Ovary (tissue), 9 donors: Measurements from ENCODE around the gene DNMT1. TPM values are rescaled to one million over a fixed set of nuclear protein-coding genes. Genes with fewer than 3 reads are reported as not detected.

ENCODE experiments used
- DNase-seq, 5 donors: peaks; one replicate each; pipeline ENCODE4 v3.0.0-alpha.2; 2019 to 2020
- H3K27ac ChIP-seq, 2 donors: fragments of 200-600 bp; one replicate each; pipeline versions ENCODE4 v1.5.1 to v1.8.0; 2019 to 2022
- H3K27me3 ChIP-seq: fragments of 200-600 bp; one replicate; pipeline ENCODE4 v1.8.0; 2022
- H3K36me3 ChIP-seq: fragments of 200-600 bp; sonication (generic); one replicate; pipeline ENCODE4 v1.5.1; 2019
- H3K4me1 ChIP-seq: one replicate; pipeline ENCODE4 v1.8.1; 2013; ENCODE audit warnings: mild to moderate bottlenecking, moderate library complexity; ENCODE audit not compliant: insufficient read depth
- H3K4me3 ChIP-seq: fragments of 200-600 bp; sonication (generic); one replicate; pipeline ENCODE4 v1.5.1; 2017
- H3K9me3 ChIP-seq, 2 donors: fragments of 200-600 bp in 1 of 2; sonication (generic) in 1 of 2; one replicate each; pipeline versions ENCODE4 v1.5.1 to v1.8.1; 2013 to 2019; ENCODE audit warnings: mild to moderate bottlenecking in 1 of 2, moderate library complexity in 1 of 2
- EP300 ChIP-seq: sonication (generic); formaldehyde crosslinking; IDR thresholded peaks from one replicate; pipeline ENCODE4 v1.6.1; 2017; ENCODE audit warnings: antibody characterized with exemption
- POLR2A ChIP-seq: fragments of 450-650 bp; IDR thresholded peaks from one replicate; pipeline ENCODE4 v1.6.1; 2017; ENCODE audit warnings: antibody characterized with exemption, mild to moderate bottlenecking, moderate library complexity
- WGBS, 3 donors: extraction: QIAGEN DNeasy Blood & Tissue Kit in 1 of 3; methylation state at CpG; one replicate each; pipeline versions ENCODE4 v1.1.5 to v1.1.7; 2013 to 2017; 5-methylcytosine and 5-hydroxymethylcytosine counted together
- intact Hi-C, 4 donors: fragments of 100-400 bp; cut with DNase I; formaldehyde crosslinking; loops; one replicate each; pipeline versions ENCODE4 v1.11.0 to v1.15.1; 2022 to 2023
- polyA plus RNA-seq, 2 donors: library from polyadenylated mRNA; stranded (reverse); fragments of 200-250 nt in 1 of 2; fragments of 350-450 nt in 1 of 2; fragmentation: Illumina TruSeq in 1 of 2; extraction: RNeasy Lipid Tissue Mini Kit (QIAGEN cat#74804) in 1 of 2; gene quantifications; one replicate each; pipeline ENCODE4 v1.2.3, GENCODE V29; 2013 to 2014
- total RNA-seq, 7 donors: library from RNA; depleted of rRNA in 2 of 7; stranded (reverse); fragments of >200 nt in 2 of 7; fragmentation: NEBNext Ultra II Directional in 3 of 7; extraction: Animal tissue kit (Norgen Biotek cat#: 25700) in 3 of 7; gene quantifications; one replicate each; pipeline versions ENCODE4 v1.1.0 to v1.2.4, GENCODE V29; 2016 to 2023
- TF ChIP-seq, protein P1 (sequence below), 3 donors: fragments of 450-650 bp in 2 of 3; fragments of 200-600 bp in 1 of 3; IDR thresholded peaks; one replicate each; pipeline versions ENCODE4 v1.5.1 to v1.8.0; 2016 to 2022; ENCODE audit warnings: antibody characterized with exemption in 3 of 3, mild to moderate bottlenecking in 1 of 3
- donor health status: DM: no; HTN: no; CAD: no; lungs with moderate emphysema.
- donor health status: DM: no; HTN: no; CAD: no.
- donor health status: Bipolar disorder and iron deficiency.
- donor health status: DM: yes; HTN: yes; CAD: no.
- donor health status: DM: no; HTN: no; CAD: no.
- donor health status: DM: yes; HTN: yes; CAD: no.

Gene DNMT1
- total and polyA plus RNA-seq, 9 donors: 19.8 to 74.2 (median 41.8) TPM

GRCh38 chr19:10112037-10112761 lies 82.6 kb downstream of the DNMT1 start:
- intact Hi-C loops: loop anchor here in 2 of 4 donors (10.0 kb wide), 2 partner anchors 113 to 133 kb away; no protein-coding TSS in a partner anchor
- TF ChIP-seq POLR2A (no peak), EP300 (no peak)
- TF ChIP-seq, protein P1, sequence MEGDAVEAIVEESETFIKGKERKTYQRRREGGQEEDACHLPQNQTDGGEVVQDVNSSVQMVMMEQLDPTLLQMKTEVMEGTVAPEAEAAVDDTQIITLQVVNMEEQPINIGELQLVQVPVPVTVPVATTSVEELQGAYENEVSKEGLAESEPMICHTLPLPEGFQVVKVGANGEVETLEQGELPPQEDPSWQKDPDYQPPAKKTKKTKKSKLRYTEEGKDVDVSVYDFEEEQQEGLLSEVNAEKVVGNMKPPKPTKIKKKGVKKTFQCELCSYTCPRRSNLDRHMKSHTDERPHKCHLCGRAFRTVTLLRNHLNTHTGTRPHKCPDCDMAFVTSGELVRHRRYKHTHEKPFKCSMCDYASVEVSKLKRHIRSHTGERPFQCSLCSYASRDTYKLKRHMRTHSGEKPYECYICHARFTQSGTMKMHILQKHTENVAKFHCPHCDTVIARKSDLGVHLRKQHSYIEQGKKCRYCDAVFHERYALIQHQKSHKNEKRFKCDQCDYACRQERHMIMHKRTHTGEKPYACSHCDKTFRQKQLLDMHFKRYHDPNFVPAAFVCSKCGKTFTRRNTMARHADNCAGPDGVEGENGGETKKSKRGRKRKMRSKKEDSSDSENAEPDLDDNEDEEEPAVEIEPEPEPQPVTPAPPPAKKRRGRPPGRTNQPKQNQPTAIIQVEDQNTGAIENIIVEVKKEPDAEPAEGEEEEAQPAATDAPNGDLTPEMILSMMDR (IDR thresholded peaks at IDR 0.05): no peak
- H3K27me3 ChIP-seq: no peaks in the 10 kb centered on the region
- H3K9me3 ChIP-seq: no peaks in the 10 kb centered on the region
- H3K36me3 ChIP-seq: no peaks in the 10 kb centered on the region
- H3K4me1 ChIP-seq: peaks cover under 1% of the 10 kb centered on the region
- 47 to 49% (median 49%) methylated on average over 23 of the region's 23 CpGs for WGBS, 3 donors
- H3K4me3 ChIP-seq: no peak overlapping the region
- no peak for DNase-seq
- H3K27ac ChIP-seq: no peak overlapping the region

DNA sequence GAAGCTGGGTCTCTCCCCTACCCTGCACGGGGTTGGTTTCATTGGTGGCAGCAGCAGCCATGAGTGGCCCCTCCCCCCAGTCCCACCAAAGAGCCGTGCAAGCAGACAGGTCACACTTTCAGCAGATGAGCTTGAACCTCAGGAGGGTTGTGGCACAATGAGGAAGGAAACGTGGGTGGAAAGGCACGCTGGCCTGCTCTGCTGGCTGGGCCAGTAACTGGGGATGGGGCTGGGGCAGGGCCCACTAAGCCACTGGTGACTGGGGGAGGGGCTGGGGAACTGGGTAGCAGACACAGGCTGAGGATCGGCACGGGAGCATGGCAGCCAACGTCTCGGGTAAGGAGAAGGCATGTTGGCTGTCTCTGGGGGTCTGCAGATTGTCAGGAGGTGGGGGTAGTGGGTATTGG lies 83.3 kb downstream of the DNMT1 start, which contains the start of gene P2RY11:
Gene P2RY11, plus strand, starts transcription at position 289 of the 407 bp plus-strand sequence. Its CDS starts 29 bp downstream, at position 318.
- Histone ChIP-seq H3K27ac (no peak within 1 kb of the TSS), H3K4me1 (peaks cover 2% of the 10 kb centered on the region), H3K36me3 (no peaks in the 10 kb centered on the region), H3K4me3 (no peak within 1 kb of the TSS), H3K27me3 (no peaks in the 10 kb centered on the region), H3K9me3 (no peaks in the 10 kb centered on the region)
- 60 to 63% (median 62%) methylated on average over 8 of the region's 8 CpGs for WGBS, 3 donors
- DNase-seq: no peak
- intact Hi-C loops: loop anchor here in 2 of 4 donors (10.0 kb wide), 2 partner anchors 113 to 133 kb away; no protein-coding TSS in a partner anchor
- no peak for TF ChIP-seq EP300
- TF ChIP-seq, protein P1 (IDR thresholded peaks at IDR 0.05): no peak
- TF ChIP-seq POLR2A: no peak

GRCh38 chr19:10110972-10111317 lies 83.8 kb downstream of the DNMT1 start:
- TF ChIP-seq, protein P1 (IDR thresholded peaks at IDR 0.05): no peak
- no peak for TF ChIP-seq EP300
- TF ChIP-seq POLR2A: no peak
- Histone ChIP-seq H3K36me3 (no peaks in the 10 kb centered on the region), H3K4me3 (no peak overlapping the region), H3K27me3 (no peaks in the 10 kb centered on the region), H3K9me3 (no peaks in the 10 kb centered on the region), H3K27ac (no peak overlapping the region), H3K4me1 (peaks cover 2% of the 10 kb centered on the region)
- no peak for DNase-seq
- 83 to 91% (median 90%) methylated on average over 19 of the region's 19 CpGs for WGBS, 3 donors
- intact Hi-C loops: loop anchor here in 2 of 4 donors (10.0 kb wide), 2 partner anchors 114 to 134 kb away; no protein-coding TSS in a partner anchor

DNA sequence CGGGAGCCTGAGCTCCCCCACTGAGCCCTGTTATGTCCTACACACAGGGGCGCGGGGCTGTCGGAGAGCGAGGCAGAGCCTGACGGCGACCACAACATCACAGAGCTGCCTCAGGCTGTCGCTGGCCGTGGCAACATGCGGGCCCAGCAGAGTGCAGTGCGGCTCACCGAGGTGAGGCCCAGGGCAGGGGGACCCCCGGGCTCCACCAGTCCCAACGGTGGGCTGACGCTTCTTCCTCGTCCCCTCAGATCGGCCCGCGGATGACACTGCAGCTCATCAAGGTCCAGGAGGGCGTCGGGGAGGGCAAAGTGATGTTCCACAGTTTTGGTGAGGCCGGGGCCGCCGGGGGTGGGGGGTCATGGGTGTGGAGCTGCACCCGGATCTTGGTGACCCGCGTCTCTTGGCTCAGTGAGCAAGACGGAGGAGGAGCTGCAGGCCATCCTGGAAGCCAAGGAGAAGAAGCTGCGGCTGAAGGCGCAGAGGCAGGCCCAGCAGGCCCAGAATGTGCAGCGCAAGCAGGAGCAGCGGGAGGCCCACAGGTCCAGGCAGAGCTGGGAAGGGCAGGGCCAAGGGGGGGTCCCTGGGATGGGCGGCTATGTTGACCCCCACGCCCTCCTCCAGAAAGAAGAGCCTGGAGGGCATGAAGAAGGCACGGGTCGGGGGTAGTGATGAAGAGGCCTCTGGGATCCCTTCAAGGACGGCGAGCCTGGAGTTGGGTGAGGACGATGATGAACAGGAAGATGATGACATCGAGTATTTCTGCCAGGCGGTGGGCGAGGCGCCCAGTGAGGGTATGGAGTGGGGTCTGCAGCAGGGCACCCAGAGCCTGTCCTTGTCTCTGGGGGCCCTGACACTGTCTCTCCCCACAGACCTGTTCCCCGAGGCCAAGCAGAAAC lies 84.4 kb downstream of the DNMT1 start:
- no peaks in the 10 kb centered on the region for H3K9me3 ChIP-seq
- no peaks in the 10 kb centered on the region for H3K36me3 ChIP-seq
- H3K4me1 ChIP-seq: peaks cover 2% of the 10 kb centered on the region
- H3K4me3 ChIP-seq: no peak overlapping the region
- TF ChIP-seq, protein P1 (IDR thresholded peaks at IDR 0.05): no peak
- no peak for TF ChIP-seq EP300
- WGBS, 3 donors: 85 to 89% (median 88%) methylated on average over 44 of the region's 44 CpGs
- intact Hi-C loops: loop anchor here in 2 of 4 donors (10.0 kb wide), 2 partner anchors 114 to 134 kb away; no protein-coding TSS in a partner anchor
- H3K27ac ChIP-seq: no peak overlapping the region
- no peaks in the 10 kb centered on the region for H3K27me3 ChIP-seq
- DNase-seq: no peak
